Ovary (tissue), 9 donors: Measurements from ENCODE around the gene PRDM1. TPM values are rescaled to one million over a fixed set of nuclear protein-coding genes. Genes with fewer than 3 reads are reported as not detected.

Source experiments
- DNase-seq, 5 donors: peaks; one replicate each; pipeline ENCODE4 v3.0.0-alpha.2; 2019 to 2020
- H3K27ac ChIP-seq, 2 donors: fragments of 200-600 bp; one replicate each; pipeline versions ENCODE4 v1.5.1 to v1.8.0; 2019 to 2022
- H3K27me3 ChIP-seq: fragments of 200-600 bp; one replicate; pipeline ENCODE4 v1.8.0; 2022
- H3K36me3 ChIP-seq: fragments of 200-600 bp; sonication (generic); one replicate; pipeline ENCODE4 v1.5.1; 2019
- H3K4me1 ChIP-seq: one replicate; pipeline ENCODE4 v1.8.1; 2013; ENCODE audit warnings: mild to moderate bottlenecking, moderate library complexity; ENCODE audit not compliant: insufficient read depth
- H3K4me3 ChIP-seq: fragments of 200-600 bp; sonication (generic); one replicate; pipeline ENCODE4 v1.5.1; 2017
- H3K9me3 ChIP-seq, 2 donors: fragments of 200-600 bp in 1 of 2; sonication (generic) in 1 of 2; one replicate each; pipeline versions ENCODE4 v1.5.1 to v1.8.1; 2013 to 2019; ENCODE audit warnings: mild to moderate bottlenecking in 1 of 2, moderate library complexity in 1 of 2
- CTCF ChIP-seq, 3 donors: fragments of 450-650 bp in 2 of 3; fragments of 200-600 bp in 1 of 3; IDR thresholded peaks; one replicate each; pipeline versions ENCODE4 v1.5.1 to v1.8.0; 2016 to 2022; ENCODE audit warnings: antibody characterized with exemption in 3 of 3, mild to moderate bottlenecking in 1 of 3
- EP300 ChIP-seq: sonication (generic); formaldehyde crosslinking; IDR thresholded peaks from one replicate; pipeline ENCODE4 v1.6.1; 2017; ENCODE audit warnings: antibody characterized with exemption
- POLR2A ChIP-seq: fragments of 450-650 bp; IDR thresholded peaks from one replicate; pipeline ENCODE4 v1.6.1; 2017; ENCODE audit warnings: antibody characterized with exemption, mild to moderate bottlenecking, moderate library complexity
- WGBS, 3 donors: extraction: QIAGEN DNeasy Blood & Tissue Kit in 1 of 3; methylation state at CpG; one replicate each; pipeline versions ENCODE4 v1.1.5 to v1.1.7; 2013 to 2017; 5-methylcytosine and 5-hydroxymethylcytosine counted together
- intact Hi-C, 4 donors: fragments of 100-400 bp; cut with DNase I; formaldehyde crosslinking; loops; one replicate each; pipeline versions ENCODE4 v1.11.0 to v1.15.1; 2022 to 2023
- polyA plus RNA-seq, 2 donors: library from polyadenylated mRNA; stranded (reverse); fragments of 200-250 nt in 1 of 2; fragments of 350-450 nt in 1 of 2; fragmentation: Illumina TruSeq in 1 of 2; extraction: RNeasy Lipid Tissue Mini Kit (QIAGEN cat#74804) in 1 of 2; gene quantifications; one replicate each; pipeline ENCODE4 v1.2.3, GENCODE V29; 2013 to 2014
- total RNA-seq, 7 donors: library from RNA; depleted of rRNA in 2 of 7; stranded (reverse); fragments of >200 nt in 2 of 7; fragmentation: NEBNext Ultra II Directional in 3 of 7; extraction: Animal tissue kit (Norgen Biotek cat#: 25700) in 3 of 7; gene quantifications; one replicate each; pipeline versions ENCODE4 v1.1.0 to v1.2.4, GENCODE V29; 2016 to 2023
- donor health status: DM: no; HTN: no; CAD: no; lungs with moderate emphysema.
- donor health status: DM: no; HTN: no; CAD: no.
- donor health status: Bipolar disorder and iron deficiency.
- donor health status: DM: yes; HTN: yes; CAD: no.
- donor health status: DM: no; HTN: no; CAD: no.
- donor health status: DM: yes; HTN: yes; CAD: no.

PRDM1 gene
- total and polyA plus RNA-seq, 9 donors, result 2.7 to 10.6 (median 4.4) TPM

DNA sequence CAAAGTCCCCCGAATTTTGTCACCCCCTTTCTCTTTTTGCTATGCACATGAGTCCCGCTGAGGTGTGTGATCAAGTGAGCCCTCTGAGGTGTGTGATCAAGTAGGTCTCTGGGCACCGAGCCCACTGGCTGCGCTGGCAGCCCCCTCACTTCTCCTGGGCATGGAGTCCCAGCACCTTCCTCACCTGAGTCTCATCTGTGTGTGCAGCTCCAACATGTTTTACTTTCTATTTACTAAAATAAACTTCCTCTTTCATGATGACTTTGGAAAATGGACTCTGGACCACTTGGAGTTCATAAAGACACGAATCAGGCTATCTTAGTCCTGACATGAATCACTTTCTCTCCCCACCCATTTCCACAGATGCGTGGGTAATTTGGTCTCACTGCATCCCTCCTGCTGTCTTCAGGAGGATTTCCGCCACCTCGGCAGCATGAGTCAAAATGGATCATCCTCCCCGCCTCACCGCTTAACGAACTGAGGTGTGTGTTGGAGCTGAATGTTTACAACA, 39.8 kb downstream of the PRDM1 start:
- no peak for DNase-seq

GRCh38 chr6:106126482-106126881, 40.3 kb downstream of the PRDM1 start:
- DNase-seq, result no peak
- H3K27ac ChIP-seq, result no peak overlapping the region
- WGBS, 3 donors, result 88 to 92% (median 91%) methylated on average over 3 of the region's 3 CpGs
- H3K36me3 ChIP-seq, result no peaks in the 10 kb centered on the region
- TF ChIP-seq CTCF (IDR thresholded peaks at IDR 0.05) (no peak), EP300 (no peak), POLR2A (no peak)
- intact Hi-C loops, result loop anchor here in 1 of 4 donors (10.0 kb wide), 1 partner anchor 1562 kb away; no protein-coding TSS in a partner anchor
- no peaks in the 10 kb centered on the region for H3K27me3 ChIP-seq
- H3K4me3 ChIP-seq, result no peak overlapping the region
- no peaks in the 10 kb centered on the region for H3K4me1 ChIP-seq
- no peaks in the 10 kb centered on the region for H3K9me3 ChIP-seq

More for the DNA sequence above, 39.8 kb downstream of the PRDM1 start:
- H3K36me3 ChIP-seq, result no peaks in the 10 kb centered on the region
- TF ChIP-seq EP300, result no peak
- intact Hi-C loops, result loop anchor here in 1 of 4 donors (10.0 kb wide), 1 partner anchor 1561 kb away; no protein-coding TSS in a partner anchor
- no peak overlapping the region for H3K27ac ChIP-seq
- no peaks in the 10 kb centered on the region for H3K4me1 ChIP-seq
- WGBS, 3 donors, result 87 to 90% (median 87%) methylated on average over 11 of the region's 11 CpGs
- H3K9me3 ChIP-seq, result no peaks in the 10 kb centered on the region
- H3K4me3 ChIP-seq, result no peak overlapping the region
- no peaks in the 10 kb centered on the region for H3K27me3 ChIP-seq

DNA sequence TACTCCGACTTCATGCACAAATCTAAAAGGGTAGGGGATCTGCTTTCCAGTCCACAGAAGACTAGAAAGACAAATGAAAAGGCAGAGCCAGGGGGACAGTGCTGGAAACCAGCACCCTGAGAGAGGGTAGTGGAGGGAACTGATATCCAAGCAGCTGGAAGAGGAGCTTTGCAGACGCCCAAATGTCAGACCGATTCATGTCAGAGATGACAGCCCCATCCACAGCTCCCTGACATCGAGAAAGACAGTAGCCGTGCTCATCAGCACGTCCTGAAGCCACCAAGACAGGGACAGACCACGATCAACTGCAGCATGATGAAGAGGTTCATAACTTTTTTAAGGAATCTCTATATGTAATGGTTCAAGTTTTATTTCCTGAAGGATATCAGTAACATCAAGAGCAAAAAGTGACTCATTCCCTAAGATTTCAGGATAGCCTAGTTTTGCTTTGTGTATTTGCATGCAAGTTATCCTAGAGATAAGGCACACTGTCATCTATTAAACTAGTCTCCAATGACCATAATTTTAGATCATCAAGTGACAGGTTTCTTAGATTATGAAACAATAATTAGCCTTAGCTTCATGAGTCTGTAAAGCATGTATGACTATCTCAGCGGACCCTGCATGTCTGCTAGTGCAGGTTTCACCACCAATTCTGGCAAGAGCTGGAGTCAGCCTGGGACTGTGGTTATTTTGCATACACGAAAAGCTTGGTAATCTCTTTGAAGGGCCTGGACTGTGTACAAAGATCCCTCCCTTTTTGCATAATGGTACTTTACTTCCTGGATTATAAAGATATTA, 43.0 kb downstream of the PRDM1 start:
- Histone ChIP-seq H3K4me1 (no peaks in the 10 kb centered on the region), H3K36me3 (no peaks in the 10 kb centered on the region), H3K27ac (no peak overlapping the region), H3K9me3 (no peaks in the 10 kb centered on the region), H3K27me3 (no peaks in the 10 kb centered on the region), H3K4me3 (no peak overlapping the region)
- DNase-seq, result no peak
- TF ChIP-seq POLR2A, result no peak
- TF ChIP-seq CTCF (IDR thresholded peaks at IDR 0.05), result no peak
- TF ChIP-seq EP300, result no peak
- intact Hi-C loops, result loop anchor here in 1 of 4 donors (10.0 kb wide), 1 partner anchor 1564 kb away; no protein-coding TSS in a partner anchor
- WGBS, 3 donors, result 76 to 78% (median 77%) methylated on average over 9 of the region's 9 CpGs

- TF ChIP-seq EP300 (no peak), CTCF (IDR thresholded peaks at IDR 0.05) (no peak), POLR2A (no peak)
- H3K4me1 ChIP-seq, result no peaks in the 10 kb centered on the region
- no peak overlapping the region for H3K27ac ChIP-seq
- H3K36me3 ChIP-seq, result no peaks in the 10 kb centered on the region
- H3K4me3 ChIP-seq, result no peak overlapping the region
- no peaks in the 10 kb centered on the region for H3K27me3 ChIP-seq
- DNase-seq, result no peak
- intact Hi-C loops, result no loop called here
- no peaks in the 10 kb centered on the region for H3K9me3 ChIP-seq
- WGBS, 3 donors, result 74 to 79% (median 76%) methylated on average over 10 of the region's 10 CpGs
These were observed 46.1 kb downstream of the PRDM1 start for GRCh38 chr6:106132153-106132698.
